GM12892 (cell line): ENCODE results near the gene DENND2C.

Experiments
- POLR2A ChIP-seq: IDR thresholded peaks from 2 replicates; pipeline ENCODE4 v1.6.1; 2011; ENCODE audit warnings: low read depth, low read length, control low read depth
- POLR2AphosphoS5 ChIP-seq: IDR thresholded peaks from 2 replicates; pipeline ENCODE4 v1.6.1; 2011; ENCODE audit warnings: low read depth, low read length, control low read depth
- TAF1 ChIP-seq: IDR thresholded peaks from 2 replicates; pipeline ENCODE4 v1.6.1; 2011; ENCODE audit warnings: low read depth, mild to moderate bottlenecking, control low read depth, low read length, borderline replicate concordance

DNA sequence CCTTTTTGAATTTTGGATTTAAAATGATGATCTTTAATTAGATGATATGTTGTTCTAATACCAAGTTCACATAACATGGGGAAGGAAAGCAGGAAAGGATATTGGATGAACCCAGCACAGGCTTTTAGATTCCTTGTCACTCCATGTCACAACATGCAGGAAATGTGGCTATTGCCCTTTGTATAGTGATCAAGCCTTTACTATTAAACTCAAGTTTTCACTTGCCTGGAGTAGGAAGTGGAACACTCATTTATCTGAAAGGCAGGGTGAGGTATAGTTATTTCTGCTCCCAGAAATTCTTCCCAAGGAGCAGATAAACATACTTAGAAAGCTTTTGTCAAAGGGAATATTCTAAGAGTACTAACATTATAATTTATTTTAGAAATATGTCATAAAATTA, 51.2 kb downstream of the DENND2C start:
- TF ChIP-seq POLR2A (no peak), POLR2AphosphoS5 (no peak), TAF1 (no peak)
